Colonic mucosa (tissue), 4 donors: ENCODE data around the gene KISS1R. TPM values are rescaled to one million over a fixed set of nuclear protein-coding genes. Genes with fewer than 3 reads are reported as not detected.

Experiments
- DNase-seq: peaks from one replicate; pipeline ENCODE4 v3.0.0-alpha.2; 2020
- H3K27ac ChIP-seq: fragments of 200-600 bp; one replicate; pipeline ENCODE4 v1.8.0; 2021
- H3K27me3 ChIP-seq: fragments of 200-600 bp; one replicate; pipeline ENCODE4 v1.8.0; 2021
- H3K36me3 ChIP-seq: fragments of 200-600 bp; one replicate; pipeline ENCODE4 v1.8.0; 2021
- H3K4me1 ChIP-seq: fragments of 200-600 bp; one replicate; pipeline ENCODE4 v1.8.0; 2021; ENCODE audit warnings: mild to moderate bottlenecking
- H3K4me3 ChIP-seq: fragments of 200-600 bp; one replicate; pipeline ENCODE4 v1.8.0; 2021
- H3K9ac ChIP-seq, 2 donors: one replicate each; pipeline ENCODE4 v1.7.0; 2013; ENCODE audit warnings: control low read depth in 2 of 2, low read depth in 2 of 2, low read length in 2 of 2
- H3K9me3 ChIP-seq: fragments of 200-600 bp; one replicate; pipeline ENCODE4 v1.8.0; 2021
- CTCF ChIP-seq: fragments of 200-600 bp; IDR thresholded peaks from one replicate; pipeline ENCODE4 v1.8.0; 2022; ENCODE audit warnings: antibody characterized with exemption, mild to moderate bottlenecking
- intact Hi-C: fragments of 100-400 bp; cut with DNase I; formaldehyde crosslinking; loops from one replicate; pipeline ENCODE4 v1.14.1; 2022
- total RNA-seq, 2 donors: library from RNA; stranded (reverse); fragmentation: NEBNext Ultra II Directional in 1 of 2; extraction: Animal tissue kit (Norgen Biotek cat#: 25700) in 1 of 2; gene quantifications; one replicate each; pipeline ENCODE4 v1.2.1, GENCODE V29; 2021
- donor health status: healthy.
- donor health status: DM: no; HTN: no; CAD: no.
- donor health status: DM: no; HTN: no; CAD: no.

KISS1R gene
- total RNA-seq, 2 donors from 2014 or later: 0.21 TPM; not detected in 1

GRCh38 chr19:896999-897398 lies 20.1 kb upstream of the KISS1R start:
- H3K27me3 ChIP-seq: no peaks in the 10 kb centered on the region
- intact Hi-C loops: no loop called here
- H3K9ac ChIP-seq: no peak overlapping the region
- TF ChIP-seq CTCF: no peak
- no peaks in the 10 kb centered on the region for H3K36me3 ChIP-seq
- DNase-seq: no peak
- no peak overlapping the region for H3K27ac ChIP-seq
- no peaks in the 10 kb centered on the region for H3K4me1 ChIP-seq
- no peaks in the 10 kb centered on the region for H3K9me3 ChIP-seq
- no peak overlapping the region for H3K4me3 ChIP-seq

GRCh38 chr19:897442-898039 lies 19.6 kb upstream of the KISS1R start:
- H3K9ac ChIP-seq: no peak overlapping the region
- H3K36me3 ChIP-seq: no peaks in the 10 kb centered on the region
- DNase-seq: no peak
- H3K4me1 ChIP-seq: no peaks in the 10 kb centered on the region
- intact Hi-C loops: no loop called here
- no peaks in the 10 kb centered on the region for H3K27me3 ChIP-seq
- H3K4me3 ChIP-seq: no peak overlapping the region
- H3K9me3 ChIP-seq: no peaks in the 10 kb centered on the region
- TF ChIP-seq CTCF: no peak
- H3K27ac ChIP-seq: no peak overlapping the region

- Histone ChIP-seq H3K27ac (no peak overlapping the region), H3K4me1 (no peaks in the 10 kb centered on the region), H3K9ac (no peak overlapping the region), H3K4me3 (no peak overlapping the region), H3K27me3 (no peaks in the 10 kb centered on the region), H3K36me3 (no peaks in the 10 kb centered on the region), H3K9me3 (no peaks in the 10 kb centered on the region)
- intact Hi-C loops: no loop called here
- TF ChIP-seq CTCF: no peak
- DNase-seq: no peak
Observed at GRCh38 chr19:898663-899062, 18.5 kb upstream of the KISS1R start.

- Histone ChIP-seq H3K9ac (no peak overlapping the region), H3K4me1 (no peaks in the 10 kb centered on the region), H3K27me3 (no peaks in the 10 kb centered on the region), H3K27ac (no peak overlapping the region), H3K36me3 (no peaks in the 10 kb centered on the region), H3K9me3 (no peaks in the 10 kb centered on the region), H3K4me3 (no peak overlapping the region)
- no peak for DNase-seq
- intact Hi-C loops: no loop called here
- TF ChIP-seq CTCF: no peak
Observed at GRCh38 chr19:899336-900042, 17.6 kb upstream of the KISS1R start.

GRCh38 chr19:900043-900301 lies 17.2 kb upstream of the KISS1R start:
- no peaks in the 10 kb centered on the region for H3K36me3 ChIP-seq
- H3K27ac ChIP-seq: no peak overlapping the region
- no peak for DNase-seq
- H3K4me1 ChIP-seq: no peaks in the 10 kb centered on the region
- H3K9ac ChIP-seq: no peak overlapping the region
- TF ChIP-seq CTCF: no peak
- intact Hi-C loops: no loop called here
- H3K4me3 ChIP-seq: no peak overlapping the region
- H3K27me3 ChIP-seq: no peaks in the 10 kb centered on the region
- no peaks in the 10 kb centered on the region for H3K9me3 ChIP-seq
